ENCODE results near the gene RAB31.

The RAB31 gene

GRCh38 chr18:9818423-9818734 lies 110.3 kb downstream of the RAB31 start:
- no CpG with 5 or more reads among the region's 2 CpGs for WGBS (ENCODE audit: insufficient coverage, insufficient read length)
- Histone ChIP-seq H3K4me1 (ENCODE audit: control insufficient read depth, insufficient read depth, low read length) (no peaks in the 10 kb centered on the region), H3K9me3 (ENCODE audit: control insufficient read depth, insufficient read depth, low read length) (no peaks in the 10 kb centered on the region), H3K36me3 (ENCODE audit: control insufficient read depth, insufficient read depth, low read length) (no peaks in the 10 kb centered on the region), H3K27me3 (ENCODE audit: control insufficient read depth, insufficient read depth, low read length) (no peaks in the 10 kb centered on the region), H3K4me3 (ENCODE audit: low read length) (no peak overlapping the region), H3K27ac (ENCODE audit: low read length) (no peak overlapping the region)
- no peak for DNase-seq (ENCODE audit: low read depth, low spot score)

GRCh38 chr18:9820127-9820526 lies 112.0 kb downstream of the RAB31 start:
- H3K27me3 ChIP-seq (ENCODE audit: control insufficient read depth, insufficient read depth, low read length): no peaks in the 10 kb centered on the region
- no peaks in the 10 kb centered on the region for H3K9me3 ChIP-seq (ENCODE audit: control insufficient read depth, insufficient read depth, low read length)
- H3K36me3 ChIP-seq (ENCODE audit: control insufficient read depth, insufficient read depth, low read length): no peaks in the 10 kb centered on the region
- DNase-seq (ENCODE audit: low read depth, low spot score): no peak
- H3K4me3 ChIP-seq (ENCODE audit: low read length): no peak overlapping the region
- H3K4me1 ChIP-seq (ENCODE audit: control insufficient read depth, insufficient read depth, low read length): no peaks in the 10 kb centered on the region
- no peak overlapping the region for H3K27ac ChIP-seq (ENCODE audit: low read length)

- DNase-seq (ENCODE audit: low read depth, low spot score): no peak
- Histone ChIP-seq H3K4me1 (ENCODE audit: control insufficient read depth, insufficient read depth, low read length) (no peaks in the 10 kb centered on the region), H3K36me3 (ENCODE audit: control insufficient read depth, insufficient read depth, low read length) (no peaks in the 10 kb centered on the region), H3K9me3 (ENCODE audit: control insufficient read depth, insufficient read depth, low read length) (no peaks in the 10 kb centered on the region), H3K4me3 (ENCODE audit: low read length) (no peak overlapping the region), H3K27me3 (ENCODE audit: control insufficient read depth, insufficient read depth, low read length) (no peaks in the 10 kb centered on the region), H3K27ac (ENCODE audit: low read length) (no peak overlapping the region)
- no CpG with 5 or more reads among the region's 4 CpGs for WGBS (ENCODE audit: insufficient coverage, insufficient read length)
Measured at GRCh38 chr18:9820719-9821118, 112.6 kb downstream of the RAB31 start.

GRCh38 chr18:9822587-9823185 lies 114.6 kb downstream of the RAB31 start:
- Histone ChIP-seq H3K36me3 (ENCODE audit: control insufficient read depth, insufficient read depth, low read length) (no peaks in the 10 kb centered on the region), H3K4me3 (ENCODE audit: low read length) (no peak overlapping the region), H3K27me3 (ENCODE audit: control insufficient read depth, insufficient read depth, low read length) (no peaks in the 10 kb centered on the region), H3K27ac (ENCODE audit: low read length) (no peak overlapping the region), H3K4me1 (ENCODE audit: control insufficient read depth, insufficient read depth, low read length) (no peaks in the 10 kb centered on the region), H3K9me3 (ENCODE audit: control insufficient read depth, insufficient read depth, low read length) (no peaks in the 10 kb centered on the region)
- DNase-seq (ENCODE audit: low read depth, low spot score): no peak
- WGBS (ENCODE audit: insufficient coverage, insufficient read length): no CpG with 5 or more reads among the region's 11 CpGs

- H3K4me1 ChIP-seq (ENCODE audit: control insufficient read depth, insufficient read depth, low read length): no peaks in the 10 kb centered on the region
- DNase-seq (ENCODE audit: low read depth, low spot score): no peak
- H3K36me3 ChIP-seq (ENCODE audit: control insufficient read depth, insufficient read depth, low read length): no peaks in the 10 kb centered on the region
- H3K27ac ChIP-seq (ENCODE audit: low read length): no peak overlapping the region
- no peak overlapping the region for H3K4me3 ChIP-seq (ENCODE audit: low read length)
- no peaks in the 10 kb centered on the region for H3K27me3 ChIP-seq (ENCODE audit: control insufficient read depth, insufficient read depth, low read length)
- WGBS (ENCODE audit: insufficient coverage, insufficient read length): no CpG with 5 or more reads among the region's 4 CpGs
- H3K9me3 ChIP-seq (ENCODE audit: control insufficient read depth, insufficient read depth, low read length): no peaks in the 10 kb centered on the region
Measured at GRCh38 chr18:9823805-9824473, 115.8 kb downstream of the RAB31 start.

DNA sequence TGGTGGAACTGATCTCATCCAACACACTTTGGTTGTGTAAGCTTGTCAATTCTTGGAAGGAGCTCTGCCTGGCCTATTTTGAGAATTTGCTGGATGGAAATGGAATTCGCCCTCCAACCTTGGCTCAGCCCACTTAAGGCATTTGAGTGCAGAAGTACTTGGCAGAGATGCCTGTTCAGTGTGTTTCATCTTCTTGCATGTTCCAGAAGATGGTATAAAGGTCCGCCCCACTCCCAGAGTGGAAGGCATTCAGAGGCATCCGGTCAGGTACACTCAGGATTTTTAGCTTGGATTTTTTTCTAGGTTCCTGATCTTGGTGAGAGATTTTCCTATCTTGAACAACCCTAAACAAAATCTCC lies 116.4 kb downstream of the RAB31 start:
- Histone ChIP-seq H3K36me3 (ENCODE audit: control insufficient read depth, insufficient read depth, low read length) (no peaks in the 10 kb centered on the region), H3K27me3 (ENCODE audit: control insufficient read depth, insufficient read depth, low read length) (no peaks in the 10 kb centered on the region), H3K9me3 (ENCODE audit: control insufficient read depth, insufficient read depth, low read length) (no peaks in the 10 kb centered on the region), H3K27ac (ENCODE audit: low read length) (no peak overlapping the region), H3K4me3 (ENCODE audit: low read length) (no peak overlapping the region), H3K4me1 (ENCODE audit: control insufficient read depth, insufficient read depth, low read length) (no peaks in the 10 kb centered on the region)
- no peak for DNase-seq (ENCODE audit: low read depth, low spot score)
- WGBS (ENCODE audit: insufficient coverage, insufficient read length): no CpG with 5 or more reads among the region's 3 CpGs

DNA sequence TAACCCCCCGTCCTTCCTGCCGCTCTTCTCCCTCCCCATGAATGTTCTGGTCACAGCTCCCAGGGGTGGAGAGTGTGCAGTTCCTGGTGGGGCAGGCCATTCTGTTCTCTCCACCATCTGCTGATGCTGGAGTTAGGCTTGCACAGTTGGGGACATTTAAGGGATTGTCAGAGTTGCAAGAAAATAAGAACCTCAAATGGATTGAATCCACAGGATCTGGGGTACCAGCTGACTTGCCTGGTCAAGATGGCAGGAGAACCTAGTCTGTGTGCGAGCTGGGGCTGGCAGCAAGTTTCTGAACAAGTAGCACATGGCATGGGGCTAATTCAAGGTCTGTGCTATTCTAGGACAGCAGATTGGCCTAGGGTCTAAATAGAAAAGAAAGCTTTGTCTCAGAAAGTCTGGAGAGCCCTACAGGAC lies 116.9 kb downstream of the RAB31 start:
- WGBS (ENCODE audit: insufficient coverage, insufficient read length): no CpG with 5 or more reads among the region's 3 CpGs
- H3K4me3 ChIP-seq (ENCODE audit: low read length): no peak overlapping the region
- no peaks in the 10 kb centered on the region for H3K36me3 ChIP-seq (ENCODE audit: control insufficient read depth, insufficient read depth, low read length)
- no peaks in the 10 kb centered on the region for H3K4me1 ChIP-seq (ENCODE audit: control insufficient read depth, insufficient read depth, low read length)
- H3K27ac ChIP-seq (ENCODE audit: low read length): no peak overlapping the region
- no peaks in the 10 kb centered on the region for H3K27me3 ChIP-seq (ENCODE audit: control insufficient read depth, insufficient read depth, low read length)
- no peak for DNase-seq (ENCODE audit: low read depth, low spot score)
- H3K9me3 ChIP-seq (ENCODE audit: control insufficient read depth, insufficient read depth, low read length): no peaks in the 10 kb centered on the region

DNA sequence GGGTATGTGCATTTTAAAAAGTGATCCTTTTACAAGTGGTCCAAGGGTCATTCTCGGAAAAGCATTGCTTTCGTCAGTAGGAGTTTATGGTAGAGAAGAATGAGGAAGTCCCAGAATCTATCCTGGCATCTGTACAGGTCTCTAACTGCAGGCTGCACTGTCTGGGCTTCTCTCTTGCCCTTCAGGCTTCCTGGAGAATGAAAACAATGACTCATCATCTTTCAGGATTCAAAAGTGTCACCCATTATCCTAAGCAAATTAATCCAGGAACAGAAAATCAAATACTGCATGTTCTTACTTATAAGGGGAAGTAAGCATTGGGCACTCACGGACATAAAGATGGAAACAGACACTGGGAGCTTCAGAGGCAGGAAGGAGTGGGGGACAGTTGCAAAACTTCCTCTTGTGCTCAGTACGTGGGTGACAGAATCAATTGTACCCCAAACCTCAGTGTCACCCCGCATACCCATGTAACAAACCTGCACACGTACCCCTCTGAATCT lies 117.5 kb downstream of the RAB31 start:
- no peaks in the 10 kb centered on the region for H3K27me3 ChIP-seq (ENCODE audit: control insufficient read depth, insufficient read depth, low read length)
- H3K4me1 ChIP-seq (ENCODE audit: control insufficient read depth, insufficient read depth, low read length): no peaks in the 10 kb centered on the region
- no CpG with 5 or more reads among the region's 6 CpGs for WGBS (ENCODE audit: insufficient coverage, insufficient read length)
- H3K9me3 ChIP-seq (ENCODE audit: control insufficient read depth, insufficient read depth, low read length): no peaks in the 10 kb centered on the region
- H3K27ac ChIP-seq (ENCODE audit: low read length): no peak overlapping the region
- no peaks in the 10 kb centered on the region for H3K36me3 ChIP-seq (ENCODE audit: control insufficient read depth, insufficient read depth, low read length)
- no peak for DNase-seq (ENCODE audit: low read depth, low spot score)
- no peak overlapping the region for H3K4me3 ChIP-seq (ENCODE audit: low read length)

GRCh38 chr18:9826685-9827084 lies 118.6 kb downstream of the RAB31 start:
- no CpG with 5 or more reads among the region's 4 CpGs for WGBS (ENCODE audit: insufficient coverage, insufficient read length)
- H3K27ac ChIP-seq (ENCODE audit: low read length): no peak overlapping the region
- no peak for DNase-seq (ENCODE audit: low read depth, low spot score)
- no peaks in the 10 kb centered on the region for H3K36me3 ChIP-seq (ENCODE audit: control insufficient read depth, insufficient read depth, low read length)
- H3K9me3 ChIP-seq (ENCODE audit: control insufficient read depth, insufficient read depth, low read length): no peaks in the 10 kb centered on the region
- no peak overlapping the region for H3K4me3 ChIP-seq (ENCODE audit: low read length)
- H3K27me3 ChIP-seq (ENCODE audit: control insufficient read depth, insufficient read depth, low read length): no peaks in the 10 kb centered on the region
- H3K4me1 ChIP-seq (ENCODE audit: control insufficient read depth, insufficient read depth, low read length): no peaks in the 10 kb centered on the region

DNA sequence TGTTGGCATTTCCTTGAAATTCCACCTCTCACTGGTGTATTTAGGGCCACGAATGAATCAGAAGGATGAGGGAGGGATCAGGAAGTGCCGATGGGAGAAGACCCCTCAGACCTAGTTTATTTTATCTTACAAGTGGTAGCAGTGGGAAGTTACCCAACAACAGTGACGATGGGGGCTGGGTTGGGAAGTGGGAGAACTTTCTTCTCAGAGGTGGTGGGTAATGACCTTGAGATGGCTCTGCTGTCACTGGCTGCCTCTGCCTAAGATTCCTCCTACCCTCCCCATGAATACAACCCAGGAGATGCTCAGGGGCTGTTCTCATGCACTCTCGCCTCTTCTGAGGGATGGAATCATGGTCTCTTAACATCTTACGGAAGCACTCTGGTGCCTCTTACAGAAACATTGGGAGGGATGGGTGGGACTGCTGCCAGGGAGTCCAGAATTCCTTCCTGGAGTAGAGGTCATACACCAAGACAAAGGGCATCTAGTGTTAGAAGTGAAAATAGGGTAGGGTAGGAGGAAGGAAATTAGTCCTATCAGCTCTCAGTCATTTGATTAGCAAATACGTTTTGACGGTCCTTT lies 119.2 kb downstream of the RAB31 start:
- DNase-seq (ENCODE audit: low read depth, low spot score): no peak
- Histone ChIP-seq H3K27ac (ENCODE audit: low read length) (no peak overlapping the region), H3K27me3 (ENCODE audit: control insufficient read depth, insufficient read depth, low read length) (no peaks in the 10 kb centered on the region), H3K4me1 (ENCODE audit: control insufficient read depth, insufficient read depth, low read length) (no peaks in the 10 kb centered on the region), H3K36me3 (ENCODE audit: control insufficient read depth, insufficient read depth, low read length) (no peaks in the 10 kb centered on the region), H3K4me3 (ENCODE audit: low read length) (no peak overlapping the region), H3K9me3 (ENCODE audit: control insufficient read depth, insufficient read depth, low read length) (no peaks in the 10 kb centered on the region)
- no CpG with 5 or more reads among the region's 7 CpGs for WGBS (ENCODE audit: insufficient coverage, insufficient read length)

Measured in iPS DF 6.9 (cell line).